HCT116 (cell line): ENCODE data around the gene TRIM65.

Source experiments
- ELF1 ChIP-seq: IDR thresholded peaks from 2 replicates; pipeline ENCODE4 v1.6.1; 2012; ENCODE audit warnings: low read depth, borderline replicate concordance
- EZH2 ChIP-seq: fragments of 200-600 bp; sonication (generic); IDR thresholded peaks from 2 replicates; pipeline ENCODE4 v1.6.1; 2017; ENCODE audit warnings: antibody characterized with exemption, mixed run types
- FOSL1 ChIP-seq: IDR thresholded peaks from 2 replicates; pipeline ENCODE4 v1.6.1; 2012; ENCODE audit warnings: low read depth
- JUND ChIP-seq: IDR thresholded peaks from 2 replicates; pipeline ENCODE4 v1.6.1; 2012
- POLR2A ChIP-seq: IDR thresholded peaks from 2 replicates; pipeline ENCODE4 v1.7.0; 2011; ENCODE audit warnings: borderline replicate concordance; ENCODE audit not compliant: insufficient read depth, insufficient read length; ENCODE audit errors: extremely low read depth
- POLR2AphosphoS5 ChIP-seq: IDR thresholded peaks from 2 replicates; pipeline ENCODE4 v1.6.1; 2011; ENCODE audit warnings: mild to moderate bottlenecking, low read depth, low read length, moderate library complexity
- RAD21 ChIP-seq: IDR thresholded peaks from 2 replicates; pipeline ENCODE4 v1.6.1; 2012; ENCODE audit warnings: low read depth, mild to moderate bottlenecking
- SIN3A ChIP-seq: IDR thresholded peaks from 2 replicates; pipeline ENCODE4 v1.6.1; 2012; ENCODE audit warnings: low read depth
- TCF7L2 ChIP-seq: IDR thresholded peaks from 2 replicates; pipeline ENCODE4 v1.7.0; 2011; ENCODE audit warnings: borderline replicate concordance, inconsistent platforms; ENCODE audit not compliant: insufficient read depth, insufficient read length; ENCODE audit errors: extremely low read depth
- YY1 ChIP-seq: IDR thresholded peaks from 2 replicates; pipeline ENCODE4 v1.6.1; 2011; ENCODE audit warnings: low read length, low read depth, moderate library complexity, mild to moderate bottlenecking; ENCODE audit not compliant: insufficient replicate concordance; ENCODE audit errors: extremely low read depth
- ZNF274 ChIP-seq: fragments of 200-500 bp; sonication (Bioruptor generic); IDR thresholded peaks from 2 replicates; pipeline ENCODE4 v1.6.1; 2014; ENCODE audit warnings: mild to moderate bottlenecking, low read depth, low read length, inconsistent platforms
- TF ChIP-seq, protein P1 (sequence below), 3 experiments: fragments of 200-600 bp in 1 of 3; sonication (generic) in 1 of 3; IDR thresholded peaks in 2 of 3; conservative IDR thresholded peaks in 1 of 3; 2 replicates each; pipeline ENCODE4 v1.5.1; 2012 to 2017; ENCODE audit warnings: low read depth in 2 of 3, low read length in 2 of 3, antibody characterized with exemption in 1 of 3, borderline replicate concordance in 1 of 3, control low read depth in 1 of 3, mild to moderate bottlenecking in 1 of 3, mixed read lengths in 1 of 3, mixed run types in 1 of 3, moderate library complexity in 1 of 3; ENCODE audit not compliant: insufficient read depth in 1 of 3
- TF ChIP-seq, protein P2 (sequence below): IDR thresholded peaks from 2 replicates; pipeline ENCODE4 v1.6.1; 2012; ENCODE audit warnings: low read depth

- TF ChIP-seq JUND = no peak
- TF ChIP-seq, protein P1, sequence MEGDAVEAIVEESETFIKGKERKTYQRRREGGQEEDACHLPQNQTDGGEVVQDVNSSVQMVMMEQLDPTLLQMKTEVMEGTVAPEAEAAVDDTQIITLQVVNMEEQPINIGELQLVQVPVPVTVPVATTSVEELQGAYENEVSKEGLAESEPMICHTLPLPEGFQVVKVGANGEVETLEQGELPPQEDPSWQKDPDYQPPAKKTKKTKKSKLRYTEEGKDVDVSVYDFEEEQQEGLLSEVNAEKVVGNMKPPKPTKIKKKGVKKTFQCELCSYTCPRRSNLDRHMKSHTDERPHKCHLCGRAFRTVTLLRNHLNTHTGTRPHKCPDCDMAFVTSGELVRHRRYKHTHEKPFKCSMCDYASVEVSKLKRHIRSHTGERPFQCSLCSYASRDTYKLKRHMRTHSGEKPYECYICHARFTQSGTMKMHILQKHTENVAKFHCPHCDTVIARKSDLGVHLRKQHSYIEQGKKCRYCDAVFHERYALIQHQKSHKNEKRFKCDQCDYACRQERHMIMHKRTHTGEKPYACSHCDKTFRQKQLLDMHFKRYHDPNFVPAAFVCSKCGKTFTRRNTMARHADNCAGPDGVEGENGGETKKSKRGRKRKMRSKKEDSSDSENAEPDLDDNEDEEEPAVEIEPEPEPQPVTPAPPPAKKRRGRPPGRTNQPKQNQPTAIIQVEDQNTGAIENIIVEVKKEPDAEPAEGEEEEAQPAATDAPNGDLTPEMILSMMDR (IDR thresholded peaks at IDR 0.05 in 2 of 3, conservative IDR thresholded peaks at IDR 0.05 in 1 of 3; ENCODE audit: borderline replicate concordance in 1 of 3, insufficient read depth in 1 of 3, low read depth in 2 of 3, low read length in 2 of 3) = no peak
- TF ChIP-seq, protein P2, sequence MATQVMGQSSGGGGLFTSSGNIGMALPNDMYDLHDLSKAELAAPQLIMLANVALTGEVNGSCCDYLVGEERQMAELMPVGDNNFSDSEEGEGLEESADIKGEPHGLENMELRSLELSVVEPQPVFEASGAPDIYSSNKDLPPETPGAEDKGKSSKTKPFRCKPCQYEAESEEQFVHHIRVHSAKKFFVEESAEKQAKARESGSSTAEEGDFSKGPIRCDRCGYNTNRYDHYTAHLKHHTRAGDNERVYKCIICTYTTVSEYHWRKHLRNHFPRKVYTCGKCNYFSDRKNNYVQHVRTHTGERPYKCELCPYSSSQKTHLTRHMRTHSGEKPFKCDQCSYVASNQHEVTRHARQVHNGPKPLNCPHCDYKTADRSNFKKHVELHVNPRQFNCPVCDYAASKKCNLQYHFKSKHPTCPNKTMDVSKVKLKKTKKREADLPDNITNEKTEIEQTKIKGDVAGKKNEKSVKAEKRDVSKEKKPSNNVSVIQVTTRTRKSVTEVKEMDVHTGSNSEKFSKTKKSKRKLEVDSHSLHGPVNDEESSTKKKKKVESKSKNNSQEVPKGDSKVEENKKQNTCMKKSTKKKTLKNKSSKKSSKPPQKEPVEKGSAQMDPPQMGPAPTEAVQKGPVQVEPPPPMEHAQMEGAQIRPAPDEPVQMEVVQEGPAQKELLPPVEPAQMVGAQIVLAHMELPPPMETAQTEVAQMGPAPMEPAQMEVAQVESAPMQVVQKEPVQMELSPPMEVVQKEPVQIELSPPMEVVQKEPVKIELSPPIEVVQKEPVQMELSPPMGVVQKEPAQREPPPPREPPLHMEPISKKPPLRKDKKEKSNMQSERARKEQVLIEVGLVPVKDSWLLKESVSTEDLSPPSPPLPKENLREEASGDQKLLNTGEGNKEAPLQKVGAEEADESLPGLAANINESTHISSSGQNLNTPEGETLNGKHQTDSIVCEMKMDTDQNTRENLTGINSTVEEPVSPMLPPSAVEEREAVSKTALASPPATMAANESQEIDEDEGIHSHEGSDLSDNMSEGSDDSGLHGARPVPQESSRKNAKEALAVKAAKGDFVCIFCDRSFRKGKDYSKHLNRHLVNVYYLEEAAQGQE = no peak
- TF ChIP-seq POLR2AphosphoS5 = no peak
- TF ChIP-seq ZNF274 = no peak
- TF ChIP-seq POLR2A = no peak
- TF ChIP-seq SIN3A = no peak
- TF ChIP-seq EZH2 = no peak
- TF ChIP-seq FOSL1 = no peak
- no peak for TF ChIP-seq YY1
- no peak for TF ChIP-seq ELF1
- TF ChIP-seq TCF7L2 = no peak
- TF ChIP-seq RAD21 = no peak
Observed at GRCh38 chr17:75922173-75922961, 25.6 kb upstream of the TRIM65 start.
